A673 (cell line): ENCODE results near the gene RIMS3. TPM values are rescaled to one million over a fixed set of nuclear protein-coding genes. Genes with fewer than 3 reads are reported as not detected.

Source experiments
- BruUV-seq: library from RNA; stranded (reverse); fragments of 400-500 nt; replicated peaks from 2 replicates; lab custom pipeline; 2021; lab: Mats Ljungman, UMichigan
- CTCF ChIA-PET: fragments of 300-600 bp; sonication (Branson Sonifier 250); formaldehyde crosslinking; loops from one replicate; lab custom pipeline; 2022; ENCODE audit warnings: antibody characterized with exemption; lab: Charles Lee
- POLR2A ChIA-PET: fragments of 300-600 bp; sonication (Branson Sonifier 250); formaldehyde crosslinking; loops from one replicate; lab custom pipeline; 2022; ENCODE audit warnings: antibody characterized with exemption; ENCODE audit not compliant: low non-redundant PET; lab: Charles Lee
- DNase-seq: peaks from one replicate; pipeline ENCODE4 v3.0.0-alpha.2; 2015; ENCODE audit warnings: low spot score
- H3K27ac ChIP-seq: fragments of 200-600 bp; sonication (generic); 2 replicates; pipeline ENCODE4 v1.5.1; 2016; ENCODE audit warnings: mixed run types, low read depth, mild to moderate bottlenecking, mixed read lengths, antibody characterized with exemption, low read length; ENCODE audit not compliant: poor library complexity, severe bottlenecking
- H3K27me3 ChIP-seq: fragments of 200-600 bp; sonication (generic); replicated peaks from 2 replicates; pipeline ENCODE4 v1.6.1; 2017; ENCODE audit warnings: mixed run types, low read depth, mild to moderate bottlenecking, mixed read lengths, antibody characterized with exemption, low read length; ENCODE audit not compliant: insufficient read depth, poor library complexity
- H3K36me3 ChIP-seq: fragments of 200-600 bp; sonication (generic); 2 replicates; pipeline ENCODE4 v1.6.1; 2016; ENCODE audit warnings: mixed run types, mild to moderate bottlenecking, mixed read lengths, antibody characterized with exemption, low read length; ENCODE audit not compliant: insufficient read depth, poor library complexity, severe bottlenecking
- H3K4me1 ChIP-seq: fragments of 200-600 bp; sonication (generic); 2 replicates; pipeline ENCODE4 v1.6.1; 2017; ENCODE audit warnings: mixed run types, mild to moderate bottlenecking, mixed read lengths, antibody characterized with exemption, low read length; ENCODE audit not compliant: insufficient read depth, poor library complexity, severe bottlenecking
- H3K4me3 ChIP-seq: fragments of 200-600 bp; sonication (generic); 2 replicates; pipeline ENCODE4 v1.5.1; 2016; ENCODE audit warnings: low read depth, mixed run types, mild to moderate bottlenecking, mixed read lengths, low read length; ENCODE audit not compliant: poor library complexity, severe bottlenecking
- H3K9me3 ChIP-seq: fragments of 200-600 bp; sonication (generic); 2 replicates; pipeline ENCODE4 v1.6.1; 2016; ENCODE audit warnings: mixed run types, low read depth, mild to moderate bottlenecking, mixed read lengths, antibody characterized with exemption, low read length; ENCODE audit not compliant: poor library complexity, severe bottlenecking
- CTCF ChIP-seq: fragments of 300-800, 200-600 bp; sonication (generic); conservative IDR thresholded peaks from 2 replicates; pipeline ENCODE4 v1.5.1; 2017; ENCODE audit warnings: low read depth, mild to moderate bottlenecking, antibody characterized with exemption, low read length, moderate library complexity, mixed read lengths
- EZH2 ChIP-seq: fragments of 200-600 bp; sonication (generic); IDR thresholded peaks from 2 replicates; pipeline ENCODE4 v1.6.1; 2017; ENCODE audit warnings: borderline replicate concordance, low read depth, mild to moderate bottlenecking, mixed read lengths, antibody characterized with exemption, low read length; ENCODE audit not compliant: poor library complexity, severe bottlenecking
- intact Hi-C: fragments of 100-400 bp; cut with micrococcal nuclease; formaldehyde crosslinking; loops from one replicate; pipeline ENCODE4 v1.10.0; 2022; ENCODE audit not compliant: unreplicated experiment
- total RNA-seq: library from RNA; stranded (reverse); gene quantifications from 2 replicates; pipeline ENCODE4 v1.2.3, GENCODE V29; 2021

The RIMS3 gene
- total RNA-seq, 1 experiment from 2014 or later = 9.9 TPM

DNA sequence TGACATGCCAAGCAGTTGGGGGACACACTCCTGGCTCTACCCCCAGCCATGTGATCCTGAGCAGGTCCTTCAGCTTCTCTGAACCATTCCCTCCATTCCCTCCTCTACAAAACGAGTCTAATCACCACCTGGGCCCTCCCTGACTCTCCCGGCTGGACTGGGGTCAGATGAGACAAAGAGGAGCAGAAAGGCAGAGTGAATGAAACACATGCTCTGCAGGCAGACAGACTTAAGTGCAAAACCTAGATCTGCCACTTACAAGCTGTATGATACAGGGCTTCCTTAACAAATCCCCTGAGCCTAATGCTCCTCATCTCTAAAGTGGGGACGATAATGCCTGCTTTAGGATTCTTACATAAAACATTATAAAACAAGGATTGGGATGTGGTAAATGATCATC, 17.3 kb downstream of the RIMS3 start:
- BruUV-seq = no TSS peak
- H3K9me3 ChIP-seq = no peaks in the 10 kb centered on the region
- intact Hi-C loops = no loop called here
- TF ChIP-seq EZH2 = no peak
- TF ChIP-seq CTCF = no peak
- no peak for DNase-seq
- H3K36me3 ChIP-seq = no peaks in the 10 kb centered on the region
- ChIA-PET POLR2A (no interaction called here), CTCF (no interaction called here)
- H3K4me3 ChIP-seq = no peak overlapping the region
- no peaks in the 10 kb centered on the region for H3K27me3 ChIP-seq
- no peak overlapping the region for H3K27ac ChIP-seq
- H3K4me1 ChIP-seq = no peaks in the 10 kb centered on the region

DNA sequence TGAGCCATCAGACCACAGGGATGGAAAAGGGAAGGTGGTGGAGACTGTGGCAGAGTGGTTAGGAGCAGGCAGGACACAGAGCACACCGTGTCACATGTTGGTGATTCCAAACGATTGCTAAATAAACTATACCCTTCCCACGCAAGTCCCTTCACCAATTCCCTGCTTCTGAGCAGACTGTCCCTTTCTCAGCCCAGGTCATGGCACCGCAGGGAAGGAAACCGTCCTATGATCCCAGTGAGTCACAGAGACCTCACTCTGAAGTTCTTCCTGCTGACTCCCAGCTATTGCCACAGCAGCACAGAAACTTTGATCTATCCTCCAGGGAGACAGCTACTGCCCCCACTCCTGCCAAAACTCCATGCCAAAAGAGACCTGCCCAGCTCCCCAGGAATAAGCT, 19.2 kb downstream of the RIMS3 start:
- no peak for DNase-seq
- TF ChIP-seq CTCF (no peak), EZH2 (no peak)
- Histone ChIP-seq H3K27ac (no peak overlapping the region), H3K27me3 (no peaks in the 10 kb centered on the region), H3K36me3 (peaks cover 4% of the 10 kb centered on the region), H3K9me3 (no peaks in the 10 kb centered on the region), H3K4me3 (no peak overlapping the region), H3K4me1 (no peaks in the 10 kb centered on the region)
- CTCF ChIA-PET = no interaction called here
- intact Hi-C loops = no loop called here
- no TSS peak for BruUV-seq
- POLR2A ChIA-PET = no interaction called here

DNA sequence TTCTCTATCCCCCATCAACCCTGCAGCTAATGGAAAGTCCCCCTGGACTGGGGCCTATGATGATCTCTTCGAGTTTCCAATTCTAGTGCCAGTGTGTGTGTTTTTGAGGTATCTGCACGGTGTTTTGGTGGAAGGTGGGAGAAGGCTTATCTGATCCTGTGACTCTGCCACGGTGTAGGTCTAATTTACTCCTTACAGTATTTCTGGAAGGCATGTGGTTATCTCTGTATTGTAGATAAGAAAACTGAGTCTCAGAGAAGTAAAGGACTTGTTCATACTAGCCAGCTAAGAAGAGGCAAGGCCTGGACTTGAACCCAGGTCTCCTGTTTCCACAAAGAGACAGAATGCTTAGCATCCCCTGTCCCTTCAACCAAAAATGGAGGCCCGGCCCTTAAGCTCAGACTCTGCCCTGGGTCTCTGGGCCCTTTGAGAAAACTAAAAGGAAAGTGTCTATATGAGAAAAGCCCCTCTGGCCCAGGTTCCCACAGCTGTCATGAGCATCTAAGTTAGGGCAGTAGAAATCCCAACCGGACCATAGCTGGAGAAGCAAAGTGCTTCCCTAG, 20.3 kb downstream of the RIMS3 start:
- DNase-seq = no peak
- POLR2A ChIA-PET = no interaction called here
- CTCF ChIA-PET = no interaction called here
- H3K27ac ChIP-seq = no peak overlapping the region
- H3K9me3 ChIP-seq = no peaks in the 10 kb centered on the region
- no peaks in the 10 kb centered on the region for H3K27me3 ChIP-seq
- no TSS peak for BruUV-seq
- TF ChIP-seq EZH2 (no peak), CTCF (no peak)
- no peaks in the 10 kb centered on the region for H3K4me1 ChIP-seq
- no peak overlapping the region for H3K4me3 ChIP-seq
- peaks cover 4% of the 10 kb centered on the region for H3K36me3 ChIP-seq
- intact Hi-C loops = no loop called here
